NCI-H446 treated with DMSO at 0.1 percent for 48 hours (cell line): ENCODE data around the gene TSPAN15.
"Not testable (repeated sequence)": the region's sequence is repeated elsewhere in the genome, so short reads cannot be mapped to it uniquely, and the experiment has no call there.

ENCODE experiments used
- DNase-seq: peaks from one replicate; lab custom pipeline; 2025; lab: John Stamatoyannopoulos, UW

Gene TSPAN15

GRCh38 chr10:69488149-69488844, 37.0 kb downstream of the TSPAN15 start:
- DNase-seq = not testable (repeated sequence)

- not testable (repeated sequence) for DNase-seq
These were observed 37.6 kb downstream of the TSPAN15 start for GRCh38 chr10:69488856-69489255.

- no peak for DNase-seq
These were observed 38.3 kb downstream of the TSPAN15 start for GRCh38 chr10:69489506-69490090.

GRCh38 chr10:69490876-69491275, 39.6 kb downstream of the TSPAN15 start:
- DNase-seq = no peak

- DNase-seq = no peak
These were observed 40.3 kb downstream of the TSPAN15 start for GRCh38 chr10:69491611-69492010.

- no peak for DNase-seq
These were observed 41.0 kb downstream of the TSPAN15 start for GRCh38 chr10:69492091-69492745.

GRCh38 chr10:69492746-69493462, 41.6 kb downstream of the TSPAN15 start:
- DNase-seq = no peak

- no peak for DNase-seq
These were observed 43.6 kb downstream of the TSPAN15 start for GRCh38 chr10:69494626-69495558.

GRCh38 chr10:69495666-69496065, 44.4 kb downstream of the TSPAN15 start:
- no peak for DNase-seq

GRCh38 chr10:69496352-69497230, 45.3 kb downstream of the TSPAN15 start:
- peak; percentile 54 for DNase-seq

- DNase-seq = no peak
These were observed 45.9 kb downstream of the TSPAN15 start for GRCh38 chr10:69497231-69497561.

GRCh38 chr10:69497611-69498390, 46.5 kb downstream of the TSPAN15 start:
- no peak for DNase-seq

GRCh38 chr10:69498711-69499471, 47.6 kb downstream of the TSPAN15 start:
- no peak for DNase-seq

GRCh38 chr10:69499726-69500689, 48.7 kb downstream of the TSPAN15 start:
- DNase-seq = no peak

- no peak for DNase-seq
These were observed 49.7 kb downstream of the TSPAN15 start for GRCh38 chr10:69500864-69501468.

GRCh38 chr10:69501657-69502056, 50.4 kb downstream of the TSPAN15 start:
- DNase-seq = no peak

- no peak for DNase-seq
These were observed 51.3 kb downstream of the TSPAN15 start for GRCh38 chr10:69502589-69502988.
